ENCODE measurements around the gene SAMD13. TPM values are rescaled to one million over a fixed set of nuclear protein-coding genes. Genes with fewer than 3 reads are reported as not detected.

SAMD13 gene
- total RNA-seq, 1 experiment from 2014 or later: 0.61 TPM

GRCh38 chr1:84347932-84348555 is 46.5 kb downstream of the SAMD13 start:
- H3K27ac Mint-ChIP-seq: peak overlapping the region in 2 of 3 experiments; percentile 9 to 50; a peak in 1 of 7 replicates
- no peak for TF ChIP-seq CTCF (conservative IDR thresholded peaks at IDR 0.05)
- Histone ChIP-seq H2BK15ac (ENCODE audit: low read depth, low read length) (no peak overlapping the region), H2BK12ac (ENCODE audit: insufficient read length, low read depth, low read length) (no peak overlapping the region), H3K23me2 (ENCODE audit: insufficient read length, low read depth, low read length, poor library complexity, severe bottlenecking) (no peaks in the 10 kb centered on the region), H3K56ac (ENCODE audit: insufficient read length, low read depth, low read length) (no peak overlapping the region), H3K14ac (ENCODE audit: insufficient read depth, low read length) (peak overlapping the region; percentile 40; the same call in 1 of the 2 replicates), H3K27me3 (ENCODE audit: insufficient read depth, low read length) (no peaks in the 10 kb centered on the region), H4K91ac (ENCODE audit: insufficient read length, low read depth, low read length) (no peak overlapping the region), H2BK20ac (ENCODE audit: low read depth, low read length, poor library complexity, severe bottlenecking) (no peak overlapping the region), H3K23ac (ENCODE audit: insufficient read length, low read depth, low read length) (no peak overlapping the region), H3K4me2 (ENCODE audit: insufficient read depth, insufficient read length, low read length) (no peak overlapping the region), H2AFZ (ENCODE audit: low read length) (no peak overlapping the region), H2BK120ac (ENCODE audit: low read depth, low read length, poor library complexity, severe bottlenecking) (no peak overlapping the region), H4K8ac (replicated peaks; ENCODE audit: insufficient read length, low read depth, low read length) (no peak overlapping the region), H2AK5ac (ENCODE audit: insufficient read length, low read length) (no peak overlapping the region), H3K9me3 (ENCODE audit: control insufficient read depth, low read depth, low read length) (no peaks in the 10 kb centered on the region), H3K4ac (ENCODE audit: low read depth, low read length) (no peak overlapping the region), H3K79me2 (ENCODE audit: insufficient read depth, low read length) (no peaks in the 10 kb centered on the region), H4K5ac (ENCODE audit: insufficient read length, low read depth, low read length) (no peak overlapping the region), H3K27ac (ENCODE audit: insufficient read length, low read depth, low read length) (no peak overlapping the region), H2BK5ac (ENCODE audit: insufficient read length, low read length) (no peak overlapping the region), H3T11ph (ENCODE audit: low read length) (no peak overlapping the region), H4K20me1 (ENCODE audit: control insufficient read depth, insufficient read depth, insufficient read length) (no peaks in the 10 kb centered on the region), H3K4me1 (ENCODE audit: insufficient read depth, low read length) (no peaks in the 10 kb centered on the region), H3K18ac (ENCODE audit: insufficient read length, low read depth, low read length) (no peak overlapping the region), H3K9ac (ENCODE audit: extremely low read depth, insufficient read length, low read length) (no peak overlapping the region), H3K79me1 (ENCODE audit: insufficient read depth, low read depth, low read length, poor library complexity, severe bottlenecking) (no peaks in the 10 kb centered on the region)
- DNase-seq: no peak
- WGBS (ENCODE audit: extremely low coverage, insufficient read length, low lambda C conversion rate): no CpG with 5 or more reads among the region's 11 CpGs
- no peak overlapping the region for H3K4me3 Mint-ChIP-seq
- H3K4me1 Mint-ChIP-seq: no peaks in the 10 kb centered on the region
- no peaks in the 10 kb centered on the region for H3K36me3 Mint-ChIP-seq (ENCODE audit: insufficient read depth in 1 of 3, low read depth in 3 of 3)
- H3K27me3 Mint-ChIP-seq (ENCODE audit: low read depth): no peaks in the 10 kb centered on the region
- no peaks in the 10 kb centered on the region; a peak in 1 of 5 replicates for H3K9me3 Mint-ChIP-seq
